ENCODE results near the gene CFAP410. TPM values are rescaled to one million over a fixed set of nuclear protein-coding genes. Genes with fewer than 3 reads are reported as not detected.
A peak's percentile ranks its signal among the peaks of the same experiment; 100 is the strongest.

Gene CFAP410
- total and polyA plus RNA-seq, 2 donors from 2014 or later = 23.3 to 45.3 TPM

DNA sequence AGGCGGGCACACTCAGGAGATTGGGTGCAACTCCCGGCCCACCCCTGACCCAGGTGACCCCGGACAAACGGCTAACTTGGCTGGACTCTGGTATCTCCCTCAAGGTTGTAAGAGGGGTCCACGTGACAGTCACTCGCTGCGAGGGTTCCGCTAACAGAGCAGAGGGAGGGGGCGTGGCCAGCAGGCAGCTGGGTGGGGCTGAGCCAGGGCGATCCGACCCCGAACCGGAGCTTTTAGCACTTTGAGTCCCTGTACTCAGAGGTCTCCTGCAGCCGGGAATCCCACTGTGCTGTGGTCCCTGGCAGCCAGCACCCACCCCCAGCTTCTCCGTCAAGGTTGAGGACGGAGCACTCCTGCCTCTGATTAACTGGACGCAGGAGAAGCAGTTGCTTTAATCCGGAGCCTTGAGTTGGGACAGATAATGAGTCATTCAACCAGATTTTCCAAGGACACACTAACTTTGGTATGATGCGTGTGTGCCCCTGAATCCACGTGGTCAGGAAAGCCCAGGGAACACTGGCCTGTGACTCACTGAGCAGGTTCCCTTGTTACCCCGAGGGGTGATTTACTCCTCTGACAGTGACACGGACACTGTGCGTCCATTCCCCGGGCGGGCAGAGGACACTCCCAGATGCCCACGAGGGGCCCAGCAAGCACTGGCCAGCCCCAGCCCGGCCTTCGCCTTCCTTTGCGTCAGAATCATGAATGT, 31.0 kb upstream of the CFAP410 start:
- H3K27ac ChIP-seq (ENCODE audit: low read depth in 2 of 2, low read length in 2 of 2) = no peak overlapping the region
- no peak for FAIRE-seq
- peak; percentile 73 to 86 (median 79) for DNase-seq
- intact Hi-C loops (cut with DNase I) = no loop called here
- H3K4me1 ChIP-seq (ENCODE audit: control insufficient read depth in 2 of 3, insufficient read depth in 2 of 3, low read depth in 1 of 3, low read length in 3 of 3) = peaks cover 0 to 3% (median 0%) of the 10 kb centered on the region in 3 donors
- H3K9me3 ChIP-seq (ENCODE audit: control insufficient read depth in 2 of 3, insufficient read depth in 1 of 3, low read length in 3 of 3) = no peaks in the 10 kb centered on the region
- no peak overlapping the region for H3K9ac ChIP-seq (ENCODE audit: low read length in 3 of 3)
- TF ChIP-seq, protein P1, sequence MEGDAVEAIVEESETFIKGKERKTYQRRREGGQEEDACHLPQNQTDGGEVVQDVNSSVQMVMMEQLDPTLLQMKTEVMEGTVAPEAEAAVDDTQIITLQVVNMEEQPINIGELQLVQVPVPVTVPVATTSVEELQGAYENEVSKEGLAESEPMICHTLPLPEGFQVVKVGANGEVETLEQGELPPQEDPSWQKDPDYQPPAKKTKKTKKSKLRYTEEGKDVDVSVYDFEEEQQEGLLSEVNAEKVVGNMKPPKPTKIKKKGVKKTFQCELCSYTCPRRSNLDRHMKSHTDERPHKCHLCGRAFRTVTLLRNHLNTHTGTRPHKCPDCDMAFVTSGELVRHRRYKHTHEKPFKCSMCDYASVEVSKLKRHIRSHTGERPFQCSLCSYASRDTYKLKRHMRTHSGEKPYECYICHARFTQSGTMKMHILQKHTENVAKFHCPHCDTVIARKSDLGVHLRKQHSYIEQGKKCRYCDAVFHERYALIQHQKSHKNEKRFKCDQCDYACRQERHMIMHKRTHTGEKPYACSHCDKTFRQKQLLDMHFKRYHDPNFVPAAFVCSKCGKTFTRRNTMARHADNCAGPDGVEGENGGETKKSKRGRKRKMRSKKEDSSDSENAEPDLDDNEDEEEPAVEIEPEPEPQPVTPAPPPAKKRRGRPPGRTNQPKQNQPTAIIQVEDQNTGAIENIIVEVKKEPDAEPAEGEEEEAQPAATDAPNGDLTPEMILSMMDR (IDR thresholded peaks at IDR 0.05; ENCODE audit: borderline replicate concordance, extremely low read depth, insufficient read depth) = no peak
- H3K27me3 ChIP-seq (ENCODE audit: control insufficient read depth, insufficient read depth, low read length) = no peaks in the 10 kb centered on the region
- H3K36me3 ChIP-seq (ENCODE audit: control insufficient read depth in 2 of 3, insufficient read depth in 3 of 3, low read length in 3 of 3) = no peaks in the 10 kb centered on the region
- H3K4me3 ChIP-seq (ENCODE audit: low read length in 3 of 3) = peak overlapping the region in 1 of 3 donors; percentile 2

DNA sequence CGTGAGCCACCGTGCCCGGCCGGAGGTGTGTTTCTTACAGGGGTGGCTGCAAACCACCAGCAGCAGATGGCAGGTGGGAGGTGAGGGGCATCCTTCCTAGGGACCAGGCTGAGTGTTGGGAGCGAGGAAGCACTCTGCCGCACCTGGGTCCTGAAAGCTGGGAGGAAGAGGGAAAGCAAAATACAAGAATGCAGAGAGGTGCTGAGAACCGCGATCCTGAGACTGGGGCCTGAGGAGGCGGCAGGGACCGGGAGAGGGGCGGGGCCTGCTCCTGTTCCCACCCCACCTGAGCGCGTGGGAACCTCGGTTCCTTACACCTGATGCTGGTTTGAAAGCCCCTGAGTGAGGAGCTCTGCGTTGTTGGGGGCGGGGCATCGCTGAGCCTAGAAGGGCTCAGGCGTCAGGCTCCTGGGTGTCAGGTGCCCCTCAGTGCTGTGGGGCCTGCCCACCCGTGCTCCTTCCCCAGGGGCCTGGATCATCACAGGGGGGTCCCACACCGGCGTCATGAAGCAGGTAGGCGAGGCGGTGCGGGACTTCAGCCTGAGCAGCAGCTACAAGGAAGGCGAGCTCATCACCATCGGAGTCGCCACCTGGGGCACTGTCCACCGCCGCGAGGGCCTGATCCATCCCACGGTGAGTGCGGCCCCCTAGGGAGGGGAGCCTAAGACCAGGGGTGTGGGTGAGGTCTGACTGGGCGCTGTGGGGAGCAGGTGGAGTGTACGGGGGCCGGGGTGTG, 29.7 kb upstream of the CFAP410 start:
- FAIRE-seq (no peak), DNase-seq (peak in 3 of 5 donors; percentile 33 to 73 (median 69))
- Histone ChIP-seq H3K9ac (ENCODE audit: low read length in 3 of 3) (no peak overlapping the region), H3K4me1 (ENCODE audit: control insufficient read depth in 2 of 3, insufficient read depth in 2 of 3, low read depth in 1 of 3, low read length in 3 of 3) (peaks cover 0 to 3% (median 0%) of the 10 kb centered on the region in 3 donors), H3K9me3 (ENCODE audit: control insufficient read depth in 2 of 3, insufficient read depth in 1 of 3, low read length in 3 of 3) (no peaks in the 10 kb centered on the region), H3K27me3 (ENCODE audit: control insufficient read depth, insufficient read depth, low read length) (no peaks in the 10 kb centered on the region), H3K27ac (ENCODE audit: low read depth in 2 of 2, low read length in 2 of 2) (no peak overlapping the region), H3K36me3 (ENCODE audit: control insufficient read depth in 2 of 3, insufficient read depth in 3 of 3, low read length in 3 of 3) (no peaks in the 10 kb centered on the region), H3K4me3 (ENCODE audit: low read length in 3 of 3) (no peak overlapping the region)
- intact Hi-C loops (cut with DNase I) = no loop called here
- TF ChIP-seq, protein P1 (IDR thresholded peaks at IDR 0.05; ENCODE audit: borderline replicate concordance, extremely low read depth, insufficient read depth) = no peak

DNA sequence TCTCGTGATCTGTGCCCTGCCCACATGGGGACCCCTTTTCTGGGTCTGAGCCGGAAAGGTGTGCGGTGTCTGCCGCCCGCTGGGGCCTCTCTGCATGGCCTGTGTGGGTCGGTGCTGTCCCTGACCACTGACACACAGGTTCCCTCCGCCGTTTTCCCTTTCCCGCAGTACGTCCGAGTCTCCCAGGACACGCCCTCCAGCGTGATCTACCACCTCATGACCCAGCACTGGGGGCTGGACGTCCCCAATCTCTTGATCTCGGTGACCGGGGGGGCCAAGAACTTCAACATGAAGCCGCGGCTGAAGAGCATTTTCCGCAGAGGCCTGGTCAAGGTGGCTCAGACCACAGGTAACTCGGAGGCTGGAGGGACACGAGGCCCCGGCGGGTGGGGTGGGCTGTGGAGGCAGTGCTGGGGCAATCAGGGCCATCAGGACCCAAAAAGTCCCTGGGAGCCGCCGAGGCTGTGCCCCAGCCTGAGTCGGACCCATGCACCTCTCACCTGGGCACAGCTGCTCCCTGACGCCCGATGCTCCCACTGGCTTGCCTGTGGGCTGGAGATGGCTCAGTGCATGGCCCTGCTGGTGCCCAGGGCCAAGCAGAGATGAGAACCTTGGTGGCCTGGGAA, 27.5 kb upstream of the CFAP410 start:
- intact Hi-C loops (cut with DNase I) = no loop called here
- no peak overlapping the region for H3K9ac ChIP-seq (ENCODE audit: low read length in 3 of 3)
- no peak for FAIRE-seq
- TF ChIP-seq, protein P1 (IDR thresholded peaks at IDR 0.05; ENCODE audit: borderline replicate concordance, extremely low read depth, insufficient read depth) = no peak
- peaks cover 0 to 3% (median 0%) of the 10 kb centered on the region in 3 donors for H3K4me1 ChIP-seq (ENCODE audit: control insufficient read depth in 2 of 3, insufficient read depth in 2 of 3, low read depth in 1 of 3, low read length in 3 of 3)
- H3K27me3 ChIP-seq (ENCODE audit: control insufficient read depth, insufficient read depth, low read length) = no peaks in the 10 kb centered on the region
- no peak overlapping the region for H3K4me3 ChIP-seq (ENCODE audit: low read length in 3 of 3)
- no peaks in the 10 kb centered on the region for H3K36me3 ChIP-seq (ENCODE audit: control insufficient read depth in 2 of 3, insufficient read depth in 3 of 3, low read length in 3 of 3)
- no peak overlapping the region for H3K27ac ChIP-seq (ENCODE audit: low read depth in 2 of 2, low read length in 2 of 2)
- peak in 2 of 5 donors; percentile 30 to 67 for DNase-seq
- peaks cover 0 to 2% (median 0%) of the 10 kb centered on the region in 3 donors for H3K9me3 ChIP-seq (ENCODE audit: control insufficient read depth in 2 of 3, insufficient read depth in 1 of 3, low read length in 3 of 3)

Data from kidney (tissue), 14 donors.